ENCODE results near the gene GASK1B.

DNA sequence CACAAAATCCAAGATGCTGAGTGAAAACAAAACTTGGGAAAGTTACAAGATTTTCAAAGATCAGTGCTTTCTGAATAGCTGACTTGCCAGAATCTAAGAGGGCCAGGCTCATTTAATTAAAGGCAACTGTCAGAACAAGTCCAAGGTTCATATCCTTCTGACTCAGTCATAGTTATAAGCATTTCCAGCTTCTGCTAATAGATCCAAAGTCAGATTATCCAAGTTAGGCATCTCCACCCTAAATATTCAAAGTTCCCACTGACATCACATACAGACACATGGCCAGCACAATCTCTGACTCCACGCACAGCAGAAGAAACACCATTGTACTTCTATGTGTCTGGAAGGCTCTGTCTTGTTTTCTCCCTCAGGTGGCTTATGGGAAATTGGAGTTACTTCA, 41.8 kb downstream of the GASK1B start:
- no peak for TF ChIP-seq POLR2A (IDR thresholded peaks at IDR 0.05)
- TF ChIP-seq, protein P1, sequence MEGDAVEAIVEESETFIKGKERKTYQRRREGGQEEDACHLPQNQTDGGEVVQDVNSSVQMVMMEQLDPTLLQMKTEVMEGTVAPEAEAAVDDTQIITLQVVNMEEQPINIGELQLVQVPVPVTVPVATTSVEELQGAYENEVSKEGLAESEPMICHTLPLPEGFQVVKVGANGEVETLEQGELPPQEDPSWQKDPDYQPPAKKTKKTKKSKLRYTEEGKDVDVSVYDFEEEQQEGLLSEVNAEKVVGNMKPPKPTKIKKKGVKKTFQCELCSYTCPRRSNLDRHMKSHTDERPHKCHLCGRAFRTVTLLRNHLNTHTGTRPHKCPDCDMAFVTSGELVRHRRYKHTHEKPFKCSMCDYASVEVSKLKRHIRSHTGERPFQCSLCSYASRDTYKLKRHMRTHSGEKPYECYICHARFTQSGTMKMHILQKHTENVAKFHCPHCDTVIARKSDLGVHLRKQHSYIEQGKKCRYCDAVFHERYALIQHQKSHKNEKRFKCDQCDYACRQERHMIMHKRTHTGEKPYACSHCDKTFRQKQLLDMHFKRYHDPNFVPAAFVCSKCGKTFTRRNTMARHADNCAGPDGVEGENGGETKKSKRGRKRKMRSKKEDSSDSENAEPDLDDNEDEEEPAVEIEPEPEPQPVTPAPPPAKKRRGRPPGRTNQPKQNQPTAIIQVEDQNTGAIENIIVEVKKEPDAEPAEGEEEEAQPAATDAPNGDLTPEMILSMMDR (IDR thresholded peaks at IDR 0.05): no peak
